DMS79 treated with DMSO at 0.1 percent for 48 hours (cell line): ENCODE results near the gene LARP6.

Source experiments
- DNase-seq: peaks from one replicate; lab custom pipeline; 2025; lab: John Stamatoyannopoulos, UW

Gene LARP6

DNA sequence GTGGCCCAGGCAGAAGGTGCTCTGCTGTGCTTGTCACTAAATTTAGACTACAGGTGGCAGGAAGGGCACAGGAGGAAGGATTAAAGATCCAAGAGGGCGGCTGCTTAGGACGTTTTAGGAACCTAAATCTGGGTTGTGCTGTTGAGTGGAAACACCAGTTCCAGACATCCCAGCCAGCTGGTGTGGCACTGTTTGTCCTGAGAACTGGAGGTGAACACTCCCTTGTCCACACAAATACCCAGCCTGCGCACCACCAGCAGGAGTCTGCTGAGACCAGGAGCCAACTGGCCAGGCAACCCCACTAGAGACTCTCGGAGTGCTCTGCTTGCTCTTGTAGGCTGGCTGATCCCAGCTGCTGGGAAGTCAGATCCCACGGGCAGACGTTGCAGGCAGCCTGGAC is 60.3 kb downstream of the LARP6 start:
- DNase-seq: no peak

DNA sequence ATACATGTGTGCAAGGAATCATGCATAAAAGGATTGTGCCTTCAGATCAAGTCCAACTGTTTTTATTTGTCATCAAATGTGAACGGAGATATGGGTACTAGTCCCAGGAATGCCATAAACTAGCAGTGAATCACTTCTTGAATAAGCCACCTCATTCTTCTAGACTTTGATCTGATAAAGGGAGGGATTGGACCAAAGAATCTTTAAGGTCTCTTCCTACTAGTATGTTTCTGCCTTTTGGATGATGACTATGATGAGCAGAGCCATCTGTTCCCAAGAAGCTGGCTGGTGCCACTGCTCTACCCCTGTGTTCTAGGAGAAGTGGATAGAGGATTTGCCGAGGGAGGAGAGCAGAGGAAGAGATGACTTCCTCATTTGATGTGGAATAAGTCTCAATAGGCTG is 61.8 kb downstream of the LARP6 start:
- no peak for DNase-seq

DNA sequence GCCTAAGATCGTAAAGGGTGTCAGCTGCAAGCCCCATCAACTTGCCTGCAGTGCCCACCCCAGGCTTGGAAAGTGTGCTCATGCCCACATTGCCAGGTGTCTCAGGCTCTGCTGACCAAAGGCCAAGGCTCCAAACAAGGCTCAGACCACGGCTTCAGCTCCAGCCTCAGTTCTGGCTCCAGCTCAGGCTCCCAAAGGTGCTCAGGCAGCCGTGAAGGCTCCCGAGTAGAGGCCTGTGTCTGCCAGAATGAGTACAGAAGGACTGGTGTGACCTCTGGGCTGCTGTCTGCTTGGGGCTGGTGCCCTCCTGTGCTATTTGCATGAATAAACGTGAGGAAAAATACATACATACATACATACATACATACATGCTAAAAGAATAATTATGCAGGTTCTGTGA is 62.7 kb downstream of the LARP6 start:
- no peak for DNase-seq

DNA sequence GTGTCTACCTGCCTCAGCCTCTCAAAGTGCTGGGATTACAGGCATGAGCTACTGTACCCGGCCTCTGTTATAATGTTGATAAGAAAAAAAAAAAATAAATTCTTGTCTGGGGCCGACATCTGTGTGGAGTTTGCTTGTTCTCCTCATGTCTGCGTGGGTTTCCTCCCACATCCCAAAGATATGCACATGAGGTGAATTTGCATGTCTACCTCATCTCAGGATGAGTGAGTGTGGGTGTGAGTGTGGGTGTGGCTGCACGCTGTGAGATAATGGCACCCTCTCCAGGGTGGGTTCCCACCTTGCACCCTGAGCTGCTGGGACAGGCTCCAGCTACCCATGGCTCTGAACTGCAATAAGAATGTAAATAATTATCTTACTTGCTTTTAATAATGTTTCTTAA is 64.7 kb downstream of the LARP6 start:
- DNase-seq: no peak

DNA sequence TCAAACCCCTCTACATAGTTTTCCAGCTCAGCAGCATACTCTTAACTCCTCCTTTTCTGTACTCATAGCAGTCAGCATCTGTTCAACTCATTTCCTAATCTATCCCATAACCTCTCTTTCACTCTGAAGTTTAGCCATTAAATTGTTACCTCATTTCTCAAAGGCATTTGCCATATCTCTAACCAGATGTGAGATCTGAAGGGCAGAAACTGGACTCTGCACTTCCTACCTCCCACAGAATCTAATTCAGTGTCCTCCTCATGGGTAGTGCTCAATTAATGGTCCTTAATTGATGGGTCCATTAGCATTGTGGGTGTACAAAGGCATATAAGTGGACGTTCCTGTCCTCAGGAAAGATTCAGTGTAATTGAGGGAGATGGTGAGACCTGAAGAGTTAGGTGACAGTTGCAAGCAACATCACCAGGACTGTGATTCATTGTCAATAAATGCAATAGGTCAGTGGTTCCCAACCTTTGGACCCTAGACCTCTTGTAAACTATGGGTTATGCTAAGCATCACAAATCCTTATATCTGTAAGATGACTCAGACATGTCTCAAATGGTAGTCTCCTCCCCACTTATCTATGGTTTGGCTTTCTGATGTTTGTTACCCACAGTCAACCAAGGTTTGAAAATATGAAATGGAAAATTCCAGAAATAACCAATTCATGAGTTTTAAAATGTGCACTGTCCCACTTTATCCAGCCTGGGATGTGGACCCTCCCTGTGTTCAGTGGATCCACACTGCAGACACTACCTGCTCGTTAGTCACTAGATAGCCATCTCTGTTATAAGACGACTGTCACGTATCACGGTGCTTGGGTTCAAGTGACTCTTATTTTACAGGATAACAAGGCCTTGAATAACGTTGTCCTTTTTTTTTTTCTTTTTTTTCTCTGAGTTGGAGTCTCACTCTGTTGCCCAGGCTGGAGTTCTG is 65.6 kb downstream of the LARP6 start:
- no peak for DNase-seq

DNA sequence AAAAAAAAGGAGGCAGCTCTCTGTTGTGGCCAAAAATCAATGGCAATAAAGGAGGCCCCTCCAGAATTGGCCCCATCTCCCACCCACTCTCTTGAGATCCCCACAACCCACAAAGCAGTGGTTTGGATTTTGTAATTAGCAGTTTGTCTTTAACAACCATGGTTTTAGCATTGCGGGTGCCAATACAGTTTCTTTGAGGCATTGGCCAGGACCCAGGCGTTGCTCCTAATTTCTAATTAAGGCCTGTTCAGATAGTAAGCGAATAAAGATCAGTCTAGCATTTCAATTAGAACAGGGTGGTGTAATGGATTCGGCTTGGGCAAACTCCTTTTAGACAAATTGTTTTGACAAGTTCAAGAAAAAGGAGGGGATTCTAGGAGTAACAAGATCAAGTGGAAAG is 67.0 kb downstream of the LARP6 start:
- DNase-seq: no peak

DNA sequence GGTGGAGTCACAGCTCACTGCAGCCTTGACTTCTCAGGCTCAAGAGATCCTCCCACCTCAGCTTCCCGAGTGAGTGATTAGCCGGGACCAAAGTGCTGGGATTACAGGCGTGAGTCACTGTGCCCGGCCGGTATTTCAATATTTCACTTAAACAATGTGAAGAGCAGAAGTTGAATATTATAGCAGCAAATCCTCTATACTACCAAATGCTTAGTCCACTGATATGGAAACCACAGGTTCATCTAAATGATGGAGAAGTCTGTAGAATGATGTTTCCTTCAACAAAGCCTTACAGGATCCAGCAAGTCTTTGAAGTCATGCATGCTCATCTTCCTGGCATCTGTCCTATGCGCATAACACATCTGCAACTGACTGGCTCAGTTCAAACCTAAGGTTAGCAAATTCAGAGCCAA is 70.3 kb downstream of the LARP6 start:
- DNase-seq: no peak

DNA sequence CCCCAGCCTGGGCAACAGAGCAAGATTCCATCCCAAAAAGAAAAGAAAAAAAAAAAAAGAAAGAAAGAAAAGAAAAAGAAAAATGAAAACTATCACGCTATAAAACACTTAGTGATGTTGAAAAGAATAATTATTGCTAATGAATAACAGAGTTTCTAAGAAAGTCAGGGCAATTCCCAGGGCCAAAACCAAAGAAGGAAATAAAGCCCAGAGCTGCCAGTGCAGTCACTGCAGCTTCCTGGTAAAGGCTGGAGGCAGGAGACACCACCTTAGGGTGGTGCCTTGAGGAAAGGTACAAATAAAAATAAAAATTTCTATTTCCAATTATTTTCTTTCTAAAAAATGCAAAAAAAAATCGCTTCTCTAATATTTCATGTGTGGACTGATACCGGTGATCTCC is 70.9 kb downstream of the LARP6 start:
- DNase-seq: no peak

DNA sequence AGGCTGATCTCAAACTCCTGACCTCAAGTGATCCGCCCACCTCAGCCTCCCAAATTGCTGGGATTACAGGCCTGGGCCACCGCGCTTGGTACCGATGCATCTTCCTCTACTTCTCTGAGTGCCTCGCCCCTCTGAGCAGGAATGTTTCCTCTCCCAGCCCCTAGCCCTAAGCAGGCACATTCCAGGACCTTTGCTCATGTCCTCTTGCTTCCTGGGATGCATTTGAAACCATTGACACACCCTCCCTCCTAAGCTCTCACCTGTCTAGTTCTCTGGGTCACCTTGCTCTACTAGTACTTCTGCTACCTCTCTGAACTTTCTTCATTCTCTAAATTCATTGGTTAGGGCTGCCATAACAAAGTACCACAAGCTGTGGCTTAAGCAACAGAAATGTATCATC is 72.7 kb downstream of the LARP6 start:
- no peak for DNase-seq
